HG03135 (cell line): Measurements from ENCODE around the gene DNAI2.

Experiments
- ATAC-seq: cut with Tn5 transposase; IDR thresholded peaks from one replicate; pipeline ENCODE4 v1.9.1; 2021; ENCODE audit warnings: mild to moderate bottlenecking, moderate library complexity; ENCODE audit not compliant: unreplicated experiment

The DNAI2 gene

DNA sequence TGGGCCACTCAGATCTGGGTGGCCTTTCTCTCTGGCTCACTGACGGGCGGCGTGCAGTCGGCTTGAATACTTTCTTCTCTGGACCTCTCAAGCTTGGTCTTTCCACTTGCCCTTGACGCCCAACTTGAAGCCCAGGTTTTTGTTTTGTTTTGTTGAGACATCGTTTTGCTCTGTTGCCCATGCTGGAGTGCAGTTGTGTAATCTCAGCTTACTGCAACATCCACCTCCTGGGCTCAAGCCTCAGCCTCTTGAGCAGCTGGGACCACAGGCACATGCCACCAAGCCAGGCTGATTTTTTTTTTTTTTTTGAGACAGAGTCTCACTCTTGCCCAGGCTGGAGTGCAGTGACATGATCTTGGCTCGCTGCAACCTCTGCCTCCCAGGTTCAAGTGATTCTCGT lies 29.3 kb downstream of the DNAI2 start:
- ATAC-seq, result no peak

GRCh38 chr17:74304184-74304583 lies 30.1 kb downstream of the DNAI2 start:
- no peak for ATAC-seq

GRCh38 chr17:74305865-74306654 lies 32.0 kb downstream of the DNAI2 start:
- no peak for ATAC-seq

DNA sequence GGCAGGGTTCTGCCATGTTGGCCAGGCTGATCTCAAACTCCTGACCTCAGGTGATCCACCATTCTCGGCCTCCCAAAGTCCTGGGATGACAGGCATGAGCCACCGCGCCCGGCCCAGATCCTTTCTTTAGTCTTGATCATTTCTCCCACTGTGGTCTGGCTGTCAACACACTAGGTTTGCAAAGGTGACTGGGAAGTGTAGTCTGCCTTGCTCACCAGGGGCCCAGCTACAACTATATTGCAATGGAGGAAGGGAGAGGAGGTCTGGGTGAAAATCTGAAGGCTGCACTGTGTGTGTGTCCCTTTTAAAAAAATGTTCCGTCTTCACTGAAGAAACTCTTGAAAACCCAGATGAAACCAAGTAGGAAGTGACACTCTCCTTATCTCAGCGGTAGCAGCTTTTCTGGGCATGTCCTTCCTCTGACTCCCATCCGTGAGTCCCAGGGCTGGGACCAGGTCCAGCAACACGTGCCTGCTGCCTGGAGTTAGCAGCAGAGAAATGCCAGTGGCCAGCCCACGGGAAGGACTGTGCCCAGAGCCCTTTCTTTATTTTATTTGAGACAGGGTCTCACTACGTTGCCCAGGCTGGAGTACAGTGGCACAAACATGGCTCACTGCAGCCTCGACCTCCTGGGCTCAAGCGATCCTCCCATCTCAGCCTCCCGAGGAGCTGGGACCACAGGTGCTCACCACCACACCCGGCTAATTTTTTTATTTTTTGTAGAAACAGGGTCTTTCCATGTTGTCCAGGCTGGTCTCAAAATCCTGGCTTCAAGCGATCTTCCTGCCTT lies 34.1 kb downstream of the DNAI2 start:
- no peak for ATAC-seq

DNA sequence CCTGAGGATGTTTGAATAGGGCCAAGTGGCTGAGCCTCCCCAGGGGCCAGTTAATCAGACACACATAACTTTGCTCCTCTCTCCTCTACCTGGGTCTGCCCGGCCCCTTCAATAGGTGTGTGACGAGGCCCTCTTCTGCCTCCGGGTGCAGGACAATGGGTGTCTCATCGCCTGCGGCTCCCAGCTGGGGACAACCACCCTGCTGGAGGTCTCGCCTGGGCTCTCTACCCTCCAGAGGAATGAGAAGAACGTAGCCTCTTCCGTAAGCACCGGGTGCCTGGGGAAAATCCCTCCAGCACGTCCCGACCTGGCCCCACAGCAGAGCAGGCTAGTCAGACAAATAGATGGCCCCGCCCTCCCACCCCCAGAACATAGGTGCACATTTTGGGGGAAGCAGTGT lies 35.9 kb downstream of the DNAI2 start:
- no peak for ATAC-seq

- no peak for ATAC-seq
Observed at GRCh38 chr17:74314877-74315276, 40.8 kb downstream of the DNAI2 start.

DNA sequence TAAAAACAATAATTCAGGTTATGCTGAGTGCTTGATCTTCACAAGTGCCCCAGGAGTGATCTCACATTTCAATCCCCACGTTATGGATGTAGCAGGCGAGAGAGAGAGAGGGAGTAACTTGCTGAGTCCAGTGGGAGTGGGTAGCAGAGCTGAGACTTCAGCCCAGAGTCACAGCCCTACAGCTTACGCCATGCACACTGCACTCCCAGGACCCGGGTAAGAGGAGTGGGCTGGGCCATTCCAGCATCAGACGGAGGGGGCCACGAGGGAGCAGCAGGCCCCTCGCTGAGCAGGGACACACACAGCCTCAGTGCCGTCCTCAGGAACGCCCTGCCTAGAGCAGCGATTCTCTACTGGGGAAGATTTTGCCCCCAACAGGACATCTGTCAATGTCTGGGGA lies 42.2 kb downstream of the DNAI2 start:
- ATAC-seq, result no peak

DNA sequence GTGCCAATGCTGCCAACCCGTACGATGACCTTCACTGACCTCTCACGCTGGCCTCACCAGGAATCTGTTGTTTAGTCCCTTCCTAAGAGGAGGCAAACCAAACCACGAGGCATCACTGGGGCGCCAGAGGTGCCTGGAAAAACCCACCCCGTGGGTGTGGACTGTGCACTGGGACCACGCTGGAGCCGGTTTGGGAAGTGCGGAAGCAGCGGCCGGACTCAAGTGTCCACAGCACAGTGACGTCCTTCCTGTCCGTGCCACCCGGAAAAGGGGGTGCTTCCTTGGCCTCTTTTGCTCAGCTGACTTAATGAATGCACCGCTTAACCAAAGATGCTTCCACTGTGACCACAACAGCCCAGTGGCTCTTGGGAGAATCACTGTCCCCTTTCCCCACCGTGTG lies 43.0 kb downstream of the DNAI2 start:
- ATAC-seq, result no peak

- no peak for ATAC-seq
Observed at GRCh38 chr17:74318391-74318790, 44.4 kb downstream of the DNAI2 start.

- ATAC-seq, result no peak
Observed at GRCh38 chr17:74324521-74324920, 50.5 kb downstream of the DNAI2 start.

DNA sequence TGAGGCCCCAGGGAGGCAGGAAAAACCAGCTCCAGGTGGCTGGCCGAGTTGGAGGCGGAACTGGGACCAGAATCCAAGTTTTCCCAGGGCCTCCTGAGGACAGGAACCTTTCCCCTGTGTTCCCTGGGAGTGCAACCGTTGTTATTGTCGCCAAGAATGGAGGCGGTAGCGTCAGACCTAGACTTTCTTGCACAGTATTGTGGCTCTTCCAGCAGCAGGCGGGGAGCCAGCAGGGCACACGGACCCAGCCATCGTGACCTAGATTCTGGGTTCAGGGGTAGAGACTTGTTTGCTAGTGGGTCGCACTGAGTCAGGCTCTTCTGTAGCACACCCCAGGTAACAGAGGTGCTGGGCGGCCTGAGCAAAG lies 51.3 kb downstream of the DNAI2 start:
- ATAC-seq, result no peak

GRCh38 chr17:74325743-74326379 lies 51.8 kb downstream of the DNAI2 start, which contains the start of gene KIF19:
Gene KIF19, plus strand, starts transcription at chr17:74326226. Its CDS starts 124 bp downstream, at chr17:74326350.
- ATAC-seq, result no peak

- ATAC-seq, result no peak
Observed at GRCh38 chr17:74326506-74326905, 52.5 kb downstream of the DNAI2 start.

- no peak for ATAC-seq
Observed at GRCh38 chr17:74328487-74328886, 54.5 kb downstream of the DNAI2 start.

GRCh38 chr17:74329378-74329777 lies 55.3 kb downstream of the DNAI2 start:
- no peak for ATAC-seq

- no peak for ATAC-seq
Observed at GRCh38 chr17:74330446-74330845, 56.4 kb downstream of the DNAI2 start.

GRCh38 chr17:74332017-74332650 lies 58.1 kb downstream of the DNAI2 start:
- no peak for ATAC-seq

DNA sequence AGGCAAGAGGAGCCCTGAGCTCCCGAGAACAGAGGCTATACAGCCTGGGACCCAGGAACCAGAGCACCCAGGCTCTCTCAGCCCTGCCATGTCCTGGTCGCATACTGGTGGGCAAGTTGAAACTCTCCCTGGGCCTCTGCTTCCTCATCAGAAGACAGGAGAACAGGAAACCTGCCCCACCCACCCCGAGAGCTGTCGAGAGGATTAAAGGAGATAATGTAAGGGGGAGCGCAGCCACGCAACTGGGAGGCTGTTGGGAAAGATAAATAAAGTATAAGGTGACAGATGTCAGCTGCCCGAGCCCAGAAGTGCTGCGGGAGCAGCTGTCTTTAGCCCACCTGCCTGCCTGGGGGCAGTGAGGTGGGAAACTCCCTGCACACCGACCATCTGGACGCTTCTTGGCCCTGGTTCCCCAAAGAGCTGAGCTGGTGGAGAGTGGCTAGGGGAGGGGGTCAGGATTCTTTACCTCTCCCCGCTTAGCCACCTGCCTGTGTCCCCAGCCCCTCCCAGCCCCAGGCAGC lies 58.8 kb downstream of the DNAI2 start:
- no peak for ATAC-seq

DNA sequence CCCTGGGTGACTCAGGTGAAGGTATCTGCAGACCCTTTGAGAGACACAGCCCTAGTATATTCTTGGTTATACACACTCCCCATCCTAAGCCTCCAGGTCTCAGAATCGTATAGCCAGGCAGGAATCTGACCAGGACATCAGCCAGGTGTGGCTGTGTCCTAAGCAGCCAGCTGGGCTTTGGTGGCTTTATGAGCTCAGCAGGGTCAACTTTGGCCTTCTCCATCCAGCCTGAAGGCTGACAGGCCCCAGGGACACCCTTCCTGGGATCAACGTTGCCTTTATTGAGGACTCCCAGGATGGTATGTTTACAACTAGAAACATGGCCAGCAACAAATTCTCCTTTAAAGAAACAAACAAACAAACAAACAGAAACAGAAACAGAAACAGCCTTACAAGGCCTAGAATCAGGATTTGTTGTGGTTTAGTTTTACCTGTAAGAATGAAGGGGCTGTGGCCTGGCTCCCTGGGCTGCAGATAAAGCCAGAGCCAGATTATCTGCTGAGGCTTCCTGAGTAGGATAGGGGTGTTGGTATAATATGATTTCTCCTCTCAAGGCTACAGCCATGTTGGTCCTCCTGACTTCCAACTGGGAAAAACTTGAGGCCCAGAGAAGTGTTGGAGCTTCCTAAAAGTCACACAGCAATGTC lies 60.5 kb downstream of the DNAI2 start:
- no peak for ATAC-seq

DNA sequence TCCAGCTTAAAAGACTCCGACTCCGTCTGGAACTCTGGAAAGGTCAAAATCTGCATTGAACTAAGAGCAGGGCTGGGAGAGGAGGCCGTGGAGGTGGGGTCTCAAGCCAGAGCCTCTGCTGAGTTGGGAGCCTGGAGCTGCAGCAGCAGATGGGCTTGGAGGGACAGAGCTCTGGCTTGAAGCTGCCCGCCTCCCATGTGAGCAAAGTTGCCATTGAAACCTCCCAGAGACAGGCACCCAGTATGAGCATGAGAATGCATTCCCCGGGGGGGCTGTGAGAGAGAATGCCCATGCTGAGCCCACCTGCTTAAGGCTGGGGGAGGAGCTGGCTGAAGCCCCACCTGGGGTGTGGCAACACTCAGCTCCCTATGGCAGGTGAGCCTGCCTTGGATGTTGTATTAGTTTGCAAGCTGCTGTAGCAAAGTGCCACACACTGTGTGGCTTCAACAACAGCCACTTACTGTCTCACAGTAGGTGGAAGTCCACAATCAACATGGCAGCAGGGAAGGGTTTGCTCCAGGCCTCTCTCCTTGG lies 61.6 kb downstream of the DNAI2 start:
- no peak for ATAC-seq
